GM18519 (cell line): Measurements from ENCODE around the gene PACSIN1.

ENCODE experiments used
- ATAC-seq: cut with Tn5 transposase; IDR thresholded peaks from one replicate; pipeline ENCODE4 v1.9.1; 2021; ENCODE audit warnings: mild to moderate bottlenecking, moderate library complexity; ENCODE audit not compliant: unreplicated experiment, low FRiP score

PACSIN1 gene

GRCh38 chr6:34526241-34526972, 60.5 kb downstream of the PACSIN1 start:
- ATAC-seq = no peak

DNA sequence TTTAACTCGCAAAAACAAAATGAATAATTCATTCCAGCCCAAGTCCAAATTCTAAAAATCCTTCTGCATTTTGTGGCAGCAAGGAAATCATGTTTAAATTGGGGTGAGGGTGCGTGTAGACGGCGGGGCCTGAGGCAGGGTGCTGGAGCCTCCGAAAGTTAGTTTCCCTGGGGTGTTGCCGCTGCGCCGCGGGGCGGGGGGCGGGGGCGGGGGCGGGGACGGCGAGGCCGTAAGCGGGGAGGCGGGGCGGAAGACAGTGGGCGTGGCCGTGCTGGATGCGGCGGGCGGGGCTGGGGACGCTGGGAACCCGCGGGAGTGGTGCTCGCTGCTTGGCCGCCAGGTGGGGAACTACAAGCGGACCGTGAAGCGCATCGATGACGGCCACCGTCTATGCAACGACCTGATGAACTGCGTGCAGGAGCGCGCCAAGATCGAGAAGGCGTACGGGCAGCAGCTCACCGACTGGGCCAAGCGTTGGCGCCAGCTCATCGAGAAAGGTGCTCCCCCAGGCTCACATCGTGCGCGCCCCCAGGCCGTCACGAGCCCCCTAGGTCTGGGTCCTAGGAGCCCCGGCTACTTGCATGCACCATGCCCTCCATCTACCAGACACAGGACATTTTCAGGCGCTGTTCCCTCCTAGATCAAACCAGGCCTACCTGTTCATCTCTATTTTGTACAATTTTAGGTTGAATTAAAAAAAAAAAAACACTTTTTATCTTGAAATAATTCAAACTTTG, 61.3 kb downstream of the PACSIN1 start:
- ATAC-seq = peak; percentile 50

DNA sequence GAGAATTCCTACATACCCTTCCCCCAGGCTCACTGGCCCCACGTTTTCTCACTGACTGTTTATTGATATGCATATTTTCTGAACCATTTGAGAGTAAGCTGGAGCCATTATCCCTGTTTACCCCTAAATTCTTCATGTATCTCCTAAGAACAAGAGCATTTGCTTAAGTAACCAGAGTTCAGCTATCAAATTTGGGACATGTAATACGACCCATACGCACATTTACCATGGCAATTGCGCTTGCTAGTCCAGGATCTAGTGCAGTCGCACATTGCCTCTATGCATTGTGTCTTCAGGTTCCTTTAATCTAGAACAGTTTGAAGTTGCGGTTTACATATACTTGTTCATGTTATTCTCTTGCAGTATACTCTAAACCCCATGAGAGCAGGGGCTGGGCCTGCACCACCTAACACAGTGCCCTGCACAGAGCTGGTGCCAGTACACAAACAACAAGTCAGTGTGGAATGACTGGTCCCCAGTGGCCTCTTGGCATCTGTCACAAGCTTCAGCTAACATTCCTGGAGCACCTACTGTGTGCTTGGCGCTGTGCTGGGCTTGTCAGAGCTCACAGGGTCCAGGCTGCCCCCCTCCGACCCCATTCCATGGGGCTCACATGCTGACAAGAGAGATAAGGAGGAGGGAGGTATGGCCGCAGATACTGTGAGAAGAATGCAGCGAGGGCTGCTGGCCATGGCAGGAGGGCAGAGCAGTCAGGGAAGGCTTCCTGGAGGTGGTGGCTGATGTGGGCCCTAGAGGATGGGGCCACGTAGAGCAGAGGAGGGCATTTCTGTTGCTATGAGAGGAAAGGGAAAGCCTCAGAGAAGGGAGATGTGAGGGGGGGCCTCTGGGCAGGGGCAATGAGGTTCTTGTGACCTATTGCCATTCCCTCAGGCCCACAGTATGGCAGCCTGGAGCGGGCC, 62.1 kb downstream of the PACSIN1 start:
- no peak for ATAC-seq

GRCh38 chr6:34528996-34529664, 63.3 kb downstream of the PACSIN1 start:
- no peak for ATAC-seq

- no peak for ATAC-seq
Measured at GRCh38 chr6:34529665-34530327, 63.9 kb downstream of the PACSIN1 start.

DNA sequence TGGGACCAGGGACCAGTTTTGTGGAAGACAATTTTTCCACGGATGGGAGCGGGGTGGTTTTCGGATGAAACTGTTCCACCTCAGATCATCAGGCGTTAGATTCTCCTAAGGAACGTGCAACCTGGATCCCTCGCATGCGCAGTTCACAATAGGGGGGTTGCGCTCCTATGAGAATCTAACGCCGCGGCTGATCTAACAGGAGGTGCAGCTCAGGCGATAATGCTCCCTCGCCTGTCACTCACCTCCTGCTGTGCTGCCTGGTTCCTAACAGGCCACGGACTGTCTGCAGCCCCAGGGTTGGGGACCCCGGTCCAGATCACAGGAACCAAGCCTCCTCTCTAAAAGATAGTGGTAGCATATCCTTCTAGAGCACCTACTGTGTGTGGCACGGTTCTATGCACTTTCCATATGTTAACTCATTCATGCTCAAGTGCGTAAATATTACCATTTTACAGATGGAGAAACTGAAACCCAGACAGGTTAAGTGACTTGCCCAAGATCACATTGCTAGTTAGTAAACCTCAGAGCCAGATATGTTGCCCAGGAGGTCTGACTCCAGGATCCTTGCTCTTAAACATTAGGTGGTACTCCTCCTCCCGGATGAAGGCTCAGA, 65.0 kb downstream of the PACSIN1 start:
- no peak for ATAC-seq

DNA sequence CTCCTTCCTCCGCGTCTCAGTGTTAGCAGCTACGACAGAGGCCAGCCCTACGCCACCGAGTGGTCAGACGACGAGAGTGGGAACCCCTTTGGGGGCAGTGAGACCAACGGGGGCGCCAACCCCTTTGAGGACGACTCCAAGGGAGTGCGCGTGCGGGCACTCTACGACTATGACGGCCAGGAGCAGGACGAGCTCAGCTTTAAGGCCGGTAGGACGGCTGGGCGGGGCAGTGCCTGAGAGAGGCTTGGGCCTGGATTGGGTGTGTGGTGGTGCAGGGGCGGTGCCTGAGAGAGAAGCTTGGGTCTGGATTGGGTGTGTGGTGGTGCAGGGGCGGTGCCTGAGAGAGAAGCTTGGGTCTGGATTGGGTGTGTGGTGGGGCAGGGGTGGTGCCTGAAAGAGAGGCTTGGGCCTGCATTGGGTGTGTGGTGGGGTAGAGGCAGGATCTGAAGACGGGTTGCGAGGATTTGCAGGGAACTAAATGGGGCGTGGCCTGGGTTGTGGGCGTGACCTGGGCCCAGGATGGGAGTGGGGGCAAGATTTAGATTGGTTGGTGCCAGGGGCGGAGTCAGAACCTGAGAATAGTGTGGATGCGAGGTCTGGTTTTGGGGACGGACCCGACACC, 65.8 kb downstream of the PACSIN1 start:
- ATAC-seq = no peak

- no peak for ATAC-seq
Measured at GRCh38 chr6:34532230-34532629, 66.4 kb downstream of the PACSIN1 start.

DNA sequence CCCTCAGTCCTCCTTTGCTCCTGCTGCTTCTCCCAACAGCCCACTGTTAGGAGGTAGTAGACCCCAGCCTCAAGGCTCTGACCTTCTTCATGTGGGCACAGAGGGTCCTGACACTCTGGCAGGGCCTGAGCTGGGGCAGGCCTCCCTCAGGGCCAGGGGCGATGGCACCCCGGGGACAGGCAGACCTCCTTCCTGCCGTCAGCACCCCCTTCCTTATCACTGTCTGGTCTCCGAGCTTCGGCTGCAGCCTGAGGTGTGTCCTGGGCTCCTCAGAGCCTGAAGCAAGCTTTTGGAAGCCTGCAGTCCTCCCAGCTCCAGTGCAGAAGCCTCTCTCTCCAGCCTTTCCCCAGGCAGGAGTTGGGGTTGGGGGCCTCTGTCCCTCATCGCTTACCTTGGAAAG, 68.3 kb downstream of the PACSIN1 start:
- no peak for ATAC-seq

DNA sequence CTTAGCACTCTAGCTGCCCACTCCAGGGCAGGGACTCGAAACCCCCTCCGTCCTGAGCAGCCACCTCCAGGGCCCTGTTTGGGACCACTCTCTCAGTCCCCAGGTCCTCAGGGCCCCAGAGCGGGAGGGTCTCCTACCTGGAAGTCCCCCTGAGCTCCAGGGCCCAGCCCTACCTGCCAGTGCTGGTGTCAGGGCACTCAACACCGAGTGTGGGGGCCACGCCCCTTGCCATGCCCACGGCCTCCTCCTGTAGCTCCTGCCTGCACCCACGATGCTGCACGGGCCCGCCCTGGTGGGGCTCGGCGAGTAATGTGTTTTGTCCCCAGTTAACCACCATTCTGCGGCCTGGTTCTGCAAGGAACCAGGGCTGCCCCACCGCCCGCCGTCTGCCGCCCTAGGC, 68.8 kb downstream of the PACSIN1 start:
- no peak for ATAC-seq

- ATAC-seq = no peak
Measured at GRCh38 chr6:34535199-34535598, 69.3 kb downstream of the PACSIN1 start.

GRCh38 chr6:34535646-34536045, 69.8 kb downstream of the PACSIN1 start:
- ATAC-seq = no peak

DNA sequence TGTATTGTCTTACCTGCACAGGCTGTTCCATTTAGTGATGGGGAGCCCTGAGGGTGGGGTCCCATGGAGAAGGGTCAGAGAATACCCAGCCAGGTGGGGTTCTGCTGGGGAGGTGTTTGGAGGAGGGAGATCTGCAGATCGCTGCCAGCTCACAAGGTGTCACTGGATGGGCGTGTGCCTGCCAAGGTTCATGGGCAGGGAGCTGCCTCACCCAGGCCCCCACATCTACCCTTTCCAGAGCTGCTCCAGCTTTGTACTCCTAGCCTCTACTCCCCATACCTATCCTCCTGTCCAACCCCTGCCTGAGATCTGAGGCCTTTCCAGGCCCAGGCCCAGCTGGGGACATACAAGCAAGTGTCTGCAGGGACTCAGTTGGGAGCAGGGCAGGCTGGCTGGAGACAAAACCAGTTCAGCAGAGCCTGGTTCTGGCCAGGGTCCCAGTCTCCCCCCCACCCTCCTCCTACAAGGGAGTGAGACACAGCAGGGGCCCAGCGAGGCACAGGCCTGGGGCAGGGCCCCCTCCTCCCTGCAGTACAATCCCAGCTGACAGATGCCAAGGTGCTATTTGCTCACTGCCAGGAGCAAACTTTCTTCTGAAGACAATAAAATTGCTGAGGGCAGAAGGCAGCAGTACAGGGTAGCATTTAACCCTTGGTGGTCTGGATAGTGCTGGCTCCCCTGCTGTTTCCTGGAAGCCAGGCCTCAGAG, 70.5 kb downstream of the PACSIN1 start:
- ATAC-seq = no peak

DNA sequence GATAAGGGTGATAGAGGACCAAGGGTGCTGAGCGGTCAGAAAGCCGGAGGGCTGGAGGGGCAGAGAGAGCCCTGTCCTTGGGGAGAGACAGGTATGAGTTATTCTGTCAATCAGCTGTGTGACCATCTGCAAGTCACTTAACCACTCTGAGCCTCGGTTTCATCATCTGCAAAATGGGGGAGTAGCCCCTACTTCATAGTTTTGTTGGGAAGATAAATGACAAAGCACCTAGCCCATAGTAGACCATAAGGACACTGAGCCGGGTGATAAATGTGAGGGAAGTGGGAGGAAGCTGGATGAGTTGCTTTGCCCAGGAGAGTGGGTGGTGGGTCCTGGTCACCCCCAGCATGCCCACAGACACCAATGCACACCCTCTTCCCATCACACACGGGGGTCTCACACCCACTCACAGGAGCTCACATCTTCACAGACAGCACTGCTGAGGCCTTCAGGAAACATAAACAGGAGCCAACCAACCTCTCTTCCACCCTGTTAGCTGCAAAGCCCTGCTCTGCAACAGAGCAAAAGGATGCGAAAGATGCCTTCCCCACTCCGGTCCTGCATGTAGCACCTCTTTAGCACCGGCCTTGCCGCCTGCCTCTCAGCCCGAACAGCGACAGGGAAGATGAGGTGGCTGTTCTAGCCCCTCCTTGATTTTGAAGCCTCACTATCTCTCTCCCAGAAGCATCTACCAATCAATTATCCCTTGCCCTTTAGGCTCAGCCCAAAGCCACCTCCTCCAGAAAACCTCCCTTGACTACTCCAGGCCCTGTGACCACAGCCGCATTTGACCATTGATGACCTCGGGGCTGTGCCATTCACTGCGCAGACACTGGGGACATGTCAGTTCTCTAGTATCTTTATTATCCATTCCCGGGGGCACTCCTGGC, 71.3 kb downstream of the PACSIN1 start:
- no peak for ATAC-seq

DNA sequence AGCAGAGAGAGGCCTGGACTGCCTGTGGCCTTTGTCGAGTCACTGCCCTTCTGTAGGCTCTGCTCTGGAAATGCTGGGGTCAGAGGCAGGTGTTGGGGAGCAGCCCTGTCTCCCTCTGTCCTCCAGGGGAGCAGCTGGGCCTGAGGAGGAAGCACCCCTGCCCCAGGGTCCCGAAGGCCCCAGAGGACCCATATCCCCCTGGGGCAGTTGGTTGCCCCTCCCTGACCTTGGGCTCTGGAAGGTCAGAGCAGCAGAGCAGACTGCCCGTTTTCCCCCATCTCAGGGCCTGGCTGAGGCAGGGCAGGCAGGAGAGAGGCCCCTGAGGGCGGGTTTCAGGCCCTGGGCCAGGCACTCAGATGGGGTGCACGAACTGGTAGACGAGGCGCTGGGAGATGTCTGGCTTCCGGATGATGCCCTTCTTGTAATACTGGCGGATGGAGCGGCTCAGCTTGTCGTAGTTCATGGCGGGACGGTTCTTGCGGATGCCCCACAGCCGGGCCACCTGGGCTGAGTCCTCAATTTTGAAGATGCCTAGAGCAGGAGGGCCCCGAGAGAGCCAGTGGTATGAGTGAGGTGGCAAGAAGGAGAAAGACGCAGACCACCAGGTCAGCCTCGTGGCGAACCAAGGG, 72.2 kb downstream of the PACSIN1 start:
- no peak for ATAC-seq

GRCh38 chr6:34538581-34538980, 72.7 kb downstream of the PACSIN1 start:
- no peak for ATAC-seq

- no peak for ATAC-seq
Measured at GRCh38 chr6:34539181-34539580, 73.3 kb downstream of the PACSIN1 start.
